ENCODE data around the gene GYS1.

GYS1 gene

DNA sequence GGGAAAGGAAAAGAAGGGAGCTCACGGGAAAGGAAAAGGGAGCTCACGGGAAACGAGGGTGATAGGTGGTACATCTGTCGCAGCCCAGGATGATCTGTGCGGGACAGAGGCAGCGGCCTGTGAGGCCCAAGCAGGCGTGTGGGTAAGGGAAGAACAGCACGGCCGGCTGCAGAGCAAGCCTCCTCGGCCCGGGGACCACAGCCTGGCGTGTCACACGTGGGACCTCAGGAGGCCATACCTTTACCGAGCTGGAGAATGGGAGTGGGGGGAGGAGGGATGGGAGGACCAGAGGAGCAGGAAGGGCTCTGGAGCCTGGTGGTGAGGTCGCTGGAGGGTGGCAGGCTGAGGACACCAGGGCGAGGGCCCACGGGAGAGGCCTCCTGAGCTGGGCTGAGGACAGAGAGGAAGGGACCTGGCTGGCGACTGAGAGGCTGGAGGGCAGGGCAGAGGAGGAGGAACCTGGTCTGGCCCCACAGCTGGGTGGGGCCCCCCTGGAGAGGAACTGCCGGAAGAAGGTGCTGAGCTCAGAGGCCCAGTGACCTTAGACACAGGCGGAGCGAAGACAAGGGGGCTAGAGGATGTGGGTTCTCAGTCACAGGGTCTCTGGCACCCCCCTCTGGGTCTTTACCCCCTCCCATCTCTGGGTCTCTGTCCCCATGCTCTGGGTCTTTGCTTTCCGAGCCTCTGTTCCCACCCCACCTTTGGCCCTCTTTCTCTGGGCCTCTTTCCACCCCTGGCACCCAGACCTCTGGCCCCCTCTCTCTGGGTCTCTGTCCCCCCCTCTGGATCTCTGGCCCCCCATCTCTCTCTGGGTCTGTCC is 30.9 kb downstream of the GYS1 start:
- H3K4me2 ChIP-seq (ENCODE audit: low read length): peak overlapping the region; percentile 98
- H3K36me3 ChIP-seq (replicated peaks; ENCODE audit: low read depth, low read length): peaks cover 18% of the 10 kb centered on the region
- TF ChIP-seq EZH2phosphoT487 (IDR thresholded peaks at IDR 0.05; ENCODE audit: low read depth): no peak
- TF ChIP-seq, protein P1, sequence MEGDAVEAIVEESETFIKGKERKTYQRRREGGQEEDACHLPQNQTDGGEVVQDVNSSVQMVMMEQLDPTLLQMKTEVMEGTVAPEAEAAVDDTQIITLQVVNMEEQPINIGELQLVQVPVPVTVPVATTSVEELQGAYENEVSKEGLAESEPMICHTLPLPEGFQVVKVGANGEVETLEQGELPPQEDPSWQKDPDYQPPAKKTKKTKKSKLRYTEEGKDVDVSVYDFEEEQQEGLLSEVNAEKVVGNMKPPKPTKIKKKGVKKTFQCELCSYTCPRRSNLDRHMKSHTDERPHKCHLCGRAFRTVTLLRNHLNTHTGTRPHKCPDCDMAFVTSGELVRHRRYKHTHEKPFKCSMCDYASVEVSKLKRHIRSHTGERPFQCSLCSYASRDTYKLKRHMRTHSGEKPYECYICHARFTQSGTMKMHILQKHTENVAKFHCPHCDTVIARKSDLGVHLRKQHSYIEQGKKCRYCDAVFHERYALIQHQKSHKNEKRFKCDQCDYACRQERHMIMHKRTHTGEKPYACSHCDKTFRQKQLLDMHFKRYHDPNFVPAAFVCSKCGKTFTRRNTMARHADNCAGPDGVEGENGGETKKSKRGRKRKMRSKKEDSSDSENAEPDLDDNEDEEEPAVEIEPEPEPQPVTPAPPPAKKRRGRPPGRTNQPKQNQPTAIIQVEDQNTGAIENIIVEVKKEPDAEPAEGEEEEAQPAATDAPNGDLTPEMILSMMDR (IDR thresholded peaks at IDR 0.05; ENCODE audit: low read depth, low read length): no peak
- H3K79me2 ChIP-seq (ENCODE audit: low read length): peaks cover 30% of the 10 kb centered on the region
- peak overlapping the region; percentile 76 for H3K4me3 ChIP-seq (ENCODE audit: low read length)
- no peaks in the 10 kb centered on the region for H3K27me3 ChIP-seq (ENCODE audit: low read depth, low read length)
- peaks cover 17% of the 10 kb centered on the region for H4K20me1 ChIP-seq (ENCODE audit: insufficient read depth, low read length)
- H3K9ac ChIP-seq (ENCODE audit: low read length): peak overlapping the region; percentile 97
- peaks cover 42% of the 10 kb centered on the region for H3K4me1 ChIP-seq (ENCODE audit: low read length)
- H2AFZ ChIP-seq (ENCODE audit: low read depth, low read length): no peak overlapping the region
- H3K9me3 ChIP-seq (ENCODE audit: insufficient read depth, low read length): no peaks in the 10 kb centered on the region
- peak overlapping the region; percentile 96 for H3K27ac ChIP-seq (ENCODE audit: low read length)

DNA sequence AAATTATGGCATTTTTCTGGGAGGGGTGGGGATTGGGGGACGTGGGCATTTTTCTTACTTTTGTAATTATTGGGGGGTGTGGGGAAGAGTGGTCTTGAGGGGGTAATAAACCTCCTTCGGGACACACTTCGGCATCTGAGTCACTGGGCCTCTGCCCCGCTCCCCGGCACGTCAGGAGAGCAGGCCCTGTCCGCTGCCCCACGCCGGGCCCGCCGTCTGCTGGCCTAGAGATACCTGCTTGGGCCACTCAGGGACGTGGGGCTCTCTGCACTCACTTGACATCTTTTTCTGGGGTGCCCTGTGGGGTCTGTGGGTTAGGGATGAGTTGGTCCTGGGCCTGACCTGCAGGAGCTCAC is 31.5 kb downstream of the GYS1 start:
- Histone ChIP-seq H4K20me1 (ENCODE audit: insufficient read depth, low read length) (peaks cover 12% of the 10 kb centered on the region), H3K27ac (ENCODE audit: low read length) (peak overlapping the region; percentile 96), H3K9ac (ENCODE audit: low read length) (peak overlapping the region; percentile 97; the same call in 1 of the 2 replicates), H3K36me3 (replicated peaks; ENCODE audit: low read depth, low read length) (peaks cover 13% of the 10 kb centered on the region), H3K79me2 (ENCODE audit: low read length) (peaks cover 24% of the 10 kb centered on the region), H3K4me1 (ENCODE audit: low read length) (peaks cover 36% of the 10 kb centered on the region), H3K4me3 (ENCODE audit: low read length) (no peak overlapping the region), H3K9me3 (ENCODE audit: insufficient read depth, low read length) (no peaks in the 10 kb centered on the region), H2AFZ (ENCODE audit: low read depth, low read length) (no peak overlapping the region), H3K4me2 (ENCODE audit: low read length) (peak overlapping the region; percentile 98; the same call in 1 of the 2 replicates), H3K27me3 (ENCODE audit: low read depth, low read length) (no peaks in the 10 kb centered on the region)
- TF ChIP-seq, protein P1 (IDR thresholded peaks at IDR 0.05; ENCODE audit: low read depth, low read length): no peak
- TF ChIP-seq EZH2phosphoT487 (IDR thresholded peaks at IDR 0.05; ENCODE audit: low read depth): no peak

DNA sequence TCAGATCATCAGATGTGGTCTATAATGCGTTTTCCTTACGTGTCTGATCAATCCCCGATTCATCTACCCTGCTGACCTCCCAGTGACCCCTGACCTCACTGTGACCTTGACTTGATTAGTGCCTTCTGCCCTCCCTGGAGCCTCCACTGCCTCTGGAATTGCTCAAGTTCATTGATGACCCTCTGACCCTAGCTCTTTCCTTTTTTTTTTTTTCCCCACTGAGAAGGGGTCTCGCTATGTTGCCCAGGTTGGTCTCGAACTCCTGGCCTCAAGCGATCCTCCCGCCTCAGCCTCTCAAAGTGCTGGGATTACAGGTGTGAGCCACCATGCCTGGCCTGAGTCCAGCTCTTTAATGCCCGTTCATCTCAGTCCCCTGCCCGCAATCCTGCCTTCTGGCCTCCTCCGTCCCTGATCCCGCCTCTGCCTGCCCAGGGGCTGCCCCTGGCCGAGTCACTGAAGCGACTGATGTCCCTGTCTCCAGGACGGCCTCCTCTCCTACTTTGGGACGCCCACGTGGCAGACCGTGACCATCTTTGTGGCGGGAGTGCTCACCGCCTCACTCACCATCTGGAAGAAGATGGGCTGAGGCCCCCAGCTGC is 32.0 kb downstream of the GYS1 start:
- Histone ChIP-seq H3K4me2 (ENCODE audit: low read length) (no peak overlapping the region), H3K79me2 (ENCODE audit: low read length) (peaks cover 22% of the 10 kb centered on the region), H2AFZ (ENCODE audit: low read depth, low read length) (no peak overlapping the region), H3K27me3 (ENCODE audit: low read depth, low read length) (no peaks in the 10 kb centered on the region), H3K4me1 (ENCODE audit: low read length) (peaks cover 32% of the 10 kb centered on the region), H3K9me3 (ENCODE audit: insufficient read depth, low read length) (no peaks in the 10 kb centered on the region), H3K4me3 (ENCODE audit: low read length) (no peak overlapping the region), H3K27ac (ENCODE audit: low read length) (no peak overlapping the region), H3K9ac (ENCODE audit: low read length) (no peak overlapping the region), H4K20me1 (ENCODE audit: insufficient read depth, low read length) (peaks cover 7% of the 10 kb centered on the region), H3K36me3 (replicated peaks; ENCODE audit: low read depth, low read length) (peaks cover 10% of the 10 kb centered on the region)
- TF ChIP-seq EZH2phosphoT487 (IDR thresholded peaks at IDR 0.05; ENCODE audit: low read depth): no peak
- TF ChIP-seq, protein P1 (IDR thresholded peaks at IDR 0.05; ENCODE audit: low read depth, low read length): no peak
